Parietal lobe (tissue), 1 donor: Measurements from ENCODE around the gene LGALSL. TPM values are rescaled to one million over a fixed set of nuclear protein-coding genes. Genes with fewer than 3 reads are reported as not detected.

Source experiments
- total RNA-seq: library from RNA; depleted of rRNA; stranded (reverse); fragments of >200 nt; gene quantifications from one replicate; pipeline ENCODE4 v1.2.3, GENCODE V29; 2014

The LGALSL gene
- 31.6 TPM for total RNA-seq

GRCh38 chr2:64453770-64454385 lies at the start of gene LGALSL:
Gene LGALSL (plus strand): TSS chr2:64454162. CDS start chr2:64454546, 384 bp downstream.

Other genes starting within 250 kb of the LGALSL start
- gene AFTPH, start 70.2 kb downstream of the LGALSL start, total RNA-seq, result 83.6 TPM
- 11.0 TPM for gene SERTAD2, start 199.8 kb downstream of the LGALSL start, total RNA-seq